Stimulated activated CD4-positive, alpha-beta T cell treated with anti-CD3 and anti-CD28 coated beads, TNF-alpha, amount 100 ng/mL, for 1 hour (primary cell): ENCODE data around the gene PTBP2.

ENCODE experiments used
- DNase-seq, 3 donors: peaks; one replicate each; pipeline ENCODE4 v3.0.0-alpha.2; 2020; ENCODE audit warnings: low read depth in 3 of 3, low spot score in 1 of 3

PTBP2 gene, protein sequence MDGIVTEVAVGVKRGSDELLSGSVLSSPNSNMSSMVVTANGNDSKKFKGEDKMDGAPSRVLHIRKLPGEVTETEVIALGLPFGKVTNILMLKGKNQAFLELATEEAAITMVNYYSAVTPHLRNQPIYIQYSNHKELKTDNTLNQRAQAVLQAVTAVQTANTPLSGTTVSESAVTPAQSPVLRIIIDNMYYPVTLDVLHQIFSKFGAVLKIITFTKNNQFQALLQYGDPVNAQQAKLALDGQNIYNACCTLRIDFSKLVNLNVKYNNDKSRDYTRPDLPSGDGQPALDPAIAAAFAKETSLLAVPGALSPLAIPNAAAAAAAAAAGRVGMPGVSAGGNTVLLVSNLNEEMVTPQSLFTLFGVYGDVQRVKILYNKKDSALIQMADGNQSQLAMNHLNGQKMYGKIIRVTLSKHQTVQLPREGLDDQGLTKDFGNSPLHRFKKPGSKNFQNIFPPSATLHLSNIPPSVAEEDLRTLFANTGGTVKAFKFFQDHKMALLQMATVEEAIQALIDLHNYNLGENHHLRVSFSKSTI

DNA sequence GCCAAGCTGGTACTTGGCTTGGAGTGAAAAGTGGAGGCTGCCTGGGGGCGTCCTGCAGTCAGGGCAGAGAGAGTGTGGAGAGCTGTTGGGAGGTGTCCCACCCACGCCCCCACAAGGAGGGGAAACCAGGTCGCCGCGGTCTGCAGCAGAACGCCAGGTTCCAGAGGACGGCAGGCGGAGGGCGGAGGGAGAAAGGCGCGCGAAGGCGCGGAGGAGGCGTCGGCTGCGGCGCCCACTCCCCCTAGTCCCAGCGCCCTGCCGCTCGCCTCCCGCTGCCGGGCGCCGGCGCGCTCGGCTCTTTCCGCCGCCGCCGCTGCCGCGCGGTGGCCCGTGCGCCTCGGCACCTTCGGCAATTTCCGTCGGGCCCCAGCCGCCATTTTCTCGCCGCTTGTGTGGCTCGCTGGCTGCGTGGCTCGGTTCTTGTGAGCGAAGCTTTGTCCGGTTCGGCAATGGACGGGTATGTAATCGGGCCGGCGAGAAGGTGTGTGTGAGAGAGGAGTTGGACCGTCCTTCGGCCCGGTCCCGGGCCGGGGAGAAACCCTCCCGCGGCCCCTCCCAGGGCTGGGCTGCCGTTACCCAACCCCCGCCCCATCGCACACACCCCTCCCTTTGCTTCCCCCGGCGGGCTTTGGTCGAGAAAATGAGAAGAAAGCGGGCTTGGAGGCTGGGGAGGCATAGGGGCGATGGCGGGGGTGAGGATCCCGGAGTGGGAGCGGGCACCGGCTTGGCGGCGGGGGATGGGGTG is at the start of gene PTBP2:
Gene PTBP2, plus strand, starts transcription at position 369 of the 745 bp plus-strand sequence. Its CDS starts 81 bp downstream, at position 450.
- DNase-seq: peak; percentile 29 to 74 (median 59)

DNA sequence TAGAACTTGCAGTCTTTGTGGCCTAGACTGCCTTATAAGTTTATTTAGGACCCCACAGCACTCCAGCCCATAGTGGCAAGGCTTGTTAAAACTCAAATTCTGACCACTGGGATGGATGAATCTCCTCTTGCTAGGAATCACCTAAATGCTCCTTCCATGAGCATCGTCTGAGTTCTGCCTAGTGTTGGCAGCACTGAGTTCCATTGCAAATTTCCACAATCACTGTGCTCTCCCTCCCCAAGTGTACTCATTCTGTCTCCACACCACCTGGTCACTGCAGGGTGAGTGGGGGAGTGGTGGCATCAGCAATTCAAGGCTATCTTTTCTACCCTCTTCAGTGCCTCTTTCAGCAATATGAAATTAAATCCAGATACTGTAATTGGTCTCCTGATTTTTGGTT is 46.7 kb upstream of the PTBP2 start:
- DNase-seq: no peak

DNA sequence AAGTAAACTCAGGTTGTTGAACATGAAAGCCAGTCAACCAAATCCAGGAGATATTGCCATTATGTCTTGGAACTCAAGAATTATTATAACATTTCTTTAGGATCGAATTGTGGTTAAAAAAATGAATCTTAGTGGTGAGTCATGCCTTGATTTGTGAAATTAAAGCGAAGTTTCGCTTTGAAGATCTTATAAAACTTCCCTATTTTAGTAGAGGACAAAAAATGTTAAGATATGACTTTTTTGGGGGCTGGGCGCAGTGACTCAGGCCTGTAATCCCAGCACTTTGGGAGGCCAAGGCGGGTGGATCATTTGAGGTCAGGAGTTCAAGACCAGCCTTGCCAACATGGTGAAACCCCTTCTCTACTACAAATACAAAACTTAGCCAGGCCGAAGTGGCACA is 39.5 kb upstream of the PTBP2 start:
- DNase-seq: no peak

DNA sequence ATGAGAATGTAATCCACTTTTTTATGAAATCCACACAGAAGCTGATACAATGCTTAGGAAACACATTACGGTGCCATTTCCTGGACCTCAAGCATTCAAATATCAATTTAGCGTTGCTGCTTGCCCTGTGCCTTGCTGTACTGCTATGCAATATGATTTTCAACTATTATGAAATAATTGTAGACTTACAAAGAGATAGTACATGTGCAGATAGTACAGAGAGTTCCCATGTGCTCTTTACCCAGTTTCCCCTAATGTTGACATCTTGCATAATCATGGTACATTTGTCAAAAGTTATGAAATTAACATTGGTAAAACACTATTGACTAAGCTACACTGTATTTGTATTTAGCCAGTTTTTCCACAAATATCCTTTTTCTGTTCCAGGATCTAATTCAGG is 37.7 kb upstream of the PTBP2 start:
- DNase-seq: no peak

DNA sequence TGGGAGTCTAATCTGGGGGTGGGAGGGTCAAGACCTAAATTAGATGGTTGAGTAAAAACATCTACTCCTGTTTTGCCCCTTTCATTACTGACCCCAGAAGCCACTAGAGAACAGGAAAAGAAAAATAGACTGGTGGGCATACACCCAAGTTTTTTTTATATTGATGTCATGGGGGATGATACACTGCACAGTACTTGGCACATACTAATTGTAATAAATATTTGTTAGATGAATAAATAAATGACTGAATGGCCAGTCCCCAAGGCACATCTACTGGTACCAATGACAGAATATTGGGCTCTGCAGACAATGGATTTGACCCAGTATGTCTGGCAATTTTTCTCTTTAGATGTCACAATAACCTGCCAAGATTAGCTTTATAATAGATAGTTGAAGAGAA is 36.8 kb upstream of the PTBP2 start:
- DNase-seq: no peak

DNA sequence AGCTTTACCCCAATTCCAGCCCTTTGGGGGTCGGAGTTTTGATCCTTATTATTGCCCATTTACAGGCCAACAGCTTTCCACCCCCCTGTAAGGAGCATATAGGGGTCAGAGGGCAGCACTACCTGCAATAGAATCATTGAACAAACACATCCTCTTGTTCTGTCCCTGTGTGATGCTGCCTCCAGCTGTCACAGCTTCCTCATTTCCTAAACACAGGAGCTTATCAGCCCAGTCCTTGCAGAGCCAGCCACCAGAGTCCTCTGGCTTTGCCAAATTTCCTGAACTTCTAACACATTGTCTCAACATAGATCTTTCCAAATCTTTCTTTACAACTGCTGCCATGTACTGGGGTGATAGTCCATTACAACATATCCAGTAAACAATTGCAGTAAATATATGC is 32.8 kb upstream of the PTBP2 start:
- no peak for DNase-seq

DNA sequence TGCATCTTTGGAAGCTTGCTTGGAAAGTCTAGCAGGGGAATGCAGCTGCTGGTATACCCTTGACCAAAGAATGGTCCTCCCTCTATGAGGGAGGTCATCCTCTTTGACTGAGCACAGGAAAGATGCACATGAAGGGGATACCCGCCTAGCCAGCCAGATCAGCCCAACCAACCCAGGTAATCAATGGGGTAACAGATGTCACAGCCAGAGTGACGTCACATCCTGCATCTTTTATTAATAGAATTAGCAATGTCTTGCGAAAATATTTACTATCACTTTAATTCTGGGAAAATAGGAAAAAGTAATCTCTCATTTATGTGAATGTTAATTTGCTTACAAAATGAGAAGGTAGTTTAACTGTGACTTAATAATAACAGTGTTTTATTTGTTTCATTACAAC is 25.6 kb upstream of the PTBP2 start:
- no peak for DNase-seq

DNA sequence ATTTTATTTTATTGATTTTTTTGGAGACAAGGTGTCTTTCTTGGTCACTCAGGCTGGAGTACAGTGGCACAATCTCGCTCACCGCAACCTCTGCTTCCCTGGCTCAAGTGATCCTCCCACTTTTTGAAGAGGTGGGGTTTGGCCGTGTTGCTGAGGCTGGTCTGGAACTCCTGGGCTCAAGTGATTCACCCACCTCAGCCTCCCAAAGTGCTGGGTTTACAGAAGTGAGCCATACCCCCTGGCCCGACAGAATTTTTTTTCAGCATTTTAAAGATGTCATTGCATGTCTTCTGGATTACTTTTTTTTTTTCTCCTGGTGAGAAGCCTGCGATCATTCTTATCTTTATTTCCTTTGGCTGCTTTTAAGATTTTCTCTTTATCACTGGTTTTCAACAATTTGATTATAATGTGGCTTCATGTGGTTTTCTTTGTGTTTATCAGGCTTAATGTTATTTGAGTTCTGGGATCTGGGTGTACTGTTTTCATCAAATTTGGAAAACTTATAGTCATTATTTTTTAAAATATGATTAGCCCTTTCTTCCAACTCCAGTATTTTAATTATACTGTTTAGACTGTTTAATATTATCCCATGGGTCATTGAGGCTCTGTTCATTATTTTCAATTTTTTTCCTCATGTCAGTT is 23.1 kb upstream of the PTBP2 start:
- DNase-seq: no peak

DNA sequence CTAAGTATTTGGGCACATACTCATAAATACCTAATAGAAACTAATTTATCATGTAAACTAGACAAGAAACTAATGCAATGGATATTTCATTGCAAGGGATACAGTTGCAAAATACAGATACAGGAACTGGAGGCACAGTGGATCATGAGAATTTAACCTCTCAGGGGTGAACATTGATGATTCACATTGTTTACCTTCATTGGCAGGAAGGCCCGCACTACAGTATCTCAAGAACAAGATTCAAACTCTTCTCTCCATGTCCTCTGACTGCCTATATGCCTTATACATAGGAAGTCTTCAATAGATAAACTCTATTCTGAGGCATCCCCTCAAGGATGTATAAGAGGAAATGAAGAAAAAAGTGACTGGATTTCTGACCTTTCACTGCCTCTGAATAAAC is 18.4 kb upstream of the PTBP2 start:
- no peak for DNase-seq

DNA sequence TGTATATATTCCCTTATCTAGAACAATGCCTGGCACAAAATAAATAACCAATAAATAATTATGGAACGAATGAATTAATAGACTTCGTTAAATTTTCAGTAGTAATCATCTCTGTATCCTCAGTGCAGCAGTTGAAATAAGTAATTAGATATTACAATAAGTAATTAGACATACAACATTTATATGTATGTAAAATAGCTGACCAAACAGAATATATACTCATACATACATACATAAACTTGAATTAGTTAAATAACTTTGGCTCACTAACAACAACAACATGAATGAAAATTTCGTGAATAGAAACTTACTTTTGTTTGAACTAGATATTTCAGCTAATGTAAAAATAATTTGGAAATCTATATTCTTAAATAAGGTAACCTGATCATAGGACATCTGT is 14.6 kb upstream of the PTBP2 start:
- DNase-seq: no peak

DNA sequence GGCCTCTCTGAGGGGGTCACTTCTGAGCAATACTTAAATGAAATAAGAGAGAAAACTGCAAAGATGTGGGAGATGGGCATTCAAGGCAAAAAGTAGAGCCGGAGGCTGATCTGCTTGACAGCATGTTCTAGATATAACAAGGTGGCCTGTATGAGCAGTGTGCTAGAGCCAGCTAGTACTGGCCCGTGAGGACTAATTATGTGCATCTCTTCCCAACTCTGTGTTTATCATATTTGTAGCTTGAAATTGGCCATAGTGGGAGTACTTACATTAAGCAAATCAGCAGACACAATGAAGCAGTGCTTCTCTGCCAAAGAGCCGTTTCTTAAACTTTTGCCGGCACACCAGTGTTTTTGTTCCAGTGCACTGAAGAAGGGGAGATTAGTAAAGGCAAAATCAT is 13.1 kb upstream of the PTBP2 start:
- no peak for DNase-seq

DNA sequence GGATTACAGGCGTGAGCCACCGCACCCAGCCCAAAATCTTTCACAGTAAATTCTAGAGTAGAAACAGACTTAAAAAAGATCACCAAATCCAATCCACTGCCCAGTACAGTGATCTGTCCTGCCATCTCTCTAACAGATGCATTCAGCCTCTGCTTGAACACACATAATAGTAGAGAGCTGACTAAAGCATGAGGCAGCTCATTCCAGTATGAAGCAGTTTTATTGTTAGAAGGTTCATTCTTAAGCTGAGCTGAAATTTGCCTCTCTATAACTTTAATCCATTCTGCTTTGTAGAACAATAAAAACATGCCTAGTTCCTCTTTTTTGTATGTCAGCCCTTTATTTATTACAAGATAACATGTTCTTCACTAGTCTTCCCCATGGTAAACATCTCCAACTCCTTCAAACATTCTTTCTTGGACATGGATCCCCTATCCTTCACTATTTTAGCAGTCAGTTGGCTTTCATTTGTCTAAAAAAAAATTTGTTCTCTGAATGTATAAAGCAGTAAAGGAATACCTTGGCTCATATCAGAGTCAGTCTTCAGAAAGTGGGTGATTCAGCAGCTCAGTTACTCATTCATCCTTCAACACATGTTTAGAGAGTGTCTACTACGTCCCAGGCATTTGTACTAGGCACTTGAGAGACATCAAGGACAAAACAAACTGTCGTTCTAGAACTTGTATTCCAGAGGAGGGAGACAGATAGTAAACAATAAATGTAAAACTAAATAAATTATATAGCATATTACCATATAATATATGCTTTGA is 10.7 kb upstream of the PTBP2 start:
- no peak for DNase-seq

DNA sequence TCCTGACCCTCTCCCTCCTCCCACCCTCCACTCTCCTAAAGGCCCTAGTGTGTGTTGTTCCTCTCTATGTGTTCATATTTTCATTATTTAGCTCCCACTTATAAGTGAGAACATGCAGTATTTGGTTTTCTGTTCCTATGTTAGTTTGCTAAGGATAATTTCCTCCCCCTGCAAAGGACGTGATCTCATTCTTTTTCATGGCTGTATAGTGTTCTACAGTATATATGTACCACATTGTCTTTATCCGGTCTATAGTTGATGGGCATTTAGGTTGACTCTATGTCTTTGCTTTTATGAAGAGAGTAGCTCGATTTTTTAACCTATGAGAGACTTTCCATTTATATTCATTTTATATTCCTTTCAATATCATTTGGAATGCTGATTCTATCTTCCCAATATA is 7.9 kb upstream of the PTBP2 start:
- DNase-seq: no peak

DNA sequence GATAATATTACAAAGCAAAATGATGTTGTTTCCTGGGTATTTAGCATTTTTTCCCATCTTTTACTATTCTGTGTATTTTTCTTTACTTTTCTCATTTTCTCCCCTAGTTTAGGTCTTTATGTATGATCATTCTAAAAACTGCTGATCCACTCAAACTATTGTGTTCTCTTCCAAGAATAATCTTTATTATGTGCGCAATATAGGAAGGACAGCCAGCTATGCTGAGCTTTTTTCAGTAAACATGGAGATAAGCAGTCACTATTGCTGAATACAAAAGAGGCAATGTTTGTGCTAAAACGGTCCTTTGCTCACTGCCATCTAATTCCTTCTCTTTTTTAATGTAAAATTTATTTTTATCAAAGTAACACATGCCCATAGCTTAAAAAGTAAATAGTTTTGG is 6.7 kb upstream of the PTBP2 start:
- no peak for DNase-seq

DNA sequence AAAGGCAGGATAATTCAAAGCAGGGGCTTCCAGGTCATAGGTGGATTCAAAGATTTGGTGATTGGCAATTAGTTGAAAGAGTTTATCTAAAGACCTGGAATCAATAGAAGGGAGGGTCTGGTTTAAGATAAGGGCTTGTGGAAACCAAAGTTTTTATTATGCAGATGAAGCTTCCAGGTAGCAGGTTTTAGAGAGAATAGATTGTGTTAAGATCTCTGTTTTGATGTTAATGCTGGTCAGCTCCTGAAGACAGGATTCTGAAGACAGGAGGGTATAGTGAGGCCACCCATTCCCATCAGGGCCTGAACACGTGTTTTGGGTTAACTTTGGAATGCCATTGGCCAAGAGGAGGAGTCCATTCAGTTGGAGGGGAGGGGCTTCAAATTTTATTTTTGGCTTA is 6.1 kb upstream of the PTBP2 start:
- DNase-seq: no peak

DNA sequence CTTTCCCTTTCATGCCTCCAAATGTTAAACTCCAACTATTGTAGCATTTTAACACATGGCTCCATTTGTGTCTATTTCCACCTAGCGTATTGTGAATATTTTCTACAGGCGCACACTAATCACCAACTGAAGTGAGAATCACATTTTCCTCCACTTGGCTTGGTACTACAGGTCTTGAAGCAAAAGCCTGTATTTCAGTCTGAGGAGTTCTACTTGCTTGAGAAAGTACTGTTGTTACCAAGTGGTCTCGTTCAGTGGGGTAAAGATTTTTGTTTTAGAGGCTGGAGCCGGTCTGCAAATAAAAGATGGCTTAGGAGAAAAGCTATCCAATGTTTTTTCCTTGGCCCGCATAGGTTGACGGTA is 550 bp upstream of the PTBP2 start:
- no peak for DNase-seq

DNA sequence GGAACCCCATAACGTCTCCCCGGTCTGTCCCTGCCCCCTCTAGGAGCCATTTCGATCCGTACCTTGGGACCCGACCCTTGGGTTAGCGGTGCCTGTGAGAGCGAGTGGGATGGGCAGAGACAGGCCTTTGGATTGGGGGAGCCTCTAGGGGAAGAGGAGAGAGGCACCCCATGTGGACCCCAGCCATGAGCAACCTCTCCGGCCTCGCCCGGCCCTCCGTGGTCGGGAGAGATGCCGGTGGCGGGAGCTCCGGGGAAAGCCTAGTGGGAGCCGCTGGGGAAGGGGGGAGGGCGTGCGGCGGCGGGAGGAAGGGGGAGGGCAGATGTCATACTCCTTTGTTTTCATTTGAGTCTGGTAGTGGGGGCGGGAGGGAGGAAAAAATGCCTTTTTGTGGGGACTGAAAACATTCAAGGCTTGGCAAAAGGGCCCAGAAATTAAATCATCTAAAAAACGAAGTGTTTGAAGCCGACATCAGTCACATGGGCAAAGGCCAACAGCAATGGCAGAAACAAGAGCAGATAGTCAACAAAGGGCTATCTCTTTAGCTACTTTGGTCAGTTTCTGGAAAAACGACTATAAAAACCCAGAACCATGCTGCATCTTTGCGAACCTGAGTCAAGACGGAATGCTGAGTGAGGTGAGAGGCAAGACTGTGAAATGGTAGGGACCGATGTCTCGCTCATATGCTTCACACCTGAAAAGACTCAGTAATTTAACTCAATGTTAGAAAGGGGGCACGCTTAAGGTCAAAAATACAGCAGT is 758 bp downstream of the PTBP2 start:
- DNase-seq: peak in 1 of 3 donors; percentile 13

DNA sequence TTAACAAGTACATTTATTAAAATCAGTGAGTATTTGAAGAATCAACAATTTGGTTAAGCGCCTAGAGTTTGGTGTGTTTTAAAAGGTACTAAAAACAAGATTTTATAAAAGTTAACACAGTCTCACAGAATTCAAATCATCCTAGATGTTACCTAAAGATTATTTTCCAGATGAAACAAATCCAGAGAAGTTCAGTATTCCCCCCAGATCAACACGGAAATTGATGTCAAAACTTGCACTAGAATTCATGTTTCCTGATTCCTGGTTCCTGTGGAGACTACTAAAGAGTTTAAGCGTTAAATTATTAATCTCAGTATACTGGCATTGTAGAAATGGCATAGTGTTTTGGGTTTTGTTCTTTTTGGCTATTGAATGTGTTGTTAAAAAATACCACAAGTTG is 1.4 kb downstream of the PTBP2 start:
- DNase-seq: no peak

DNA sequence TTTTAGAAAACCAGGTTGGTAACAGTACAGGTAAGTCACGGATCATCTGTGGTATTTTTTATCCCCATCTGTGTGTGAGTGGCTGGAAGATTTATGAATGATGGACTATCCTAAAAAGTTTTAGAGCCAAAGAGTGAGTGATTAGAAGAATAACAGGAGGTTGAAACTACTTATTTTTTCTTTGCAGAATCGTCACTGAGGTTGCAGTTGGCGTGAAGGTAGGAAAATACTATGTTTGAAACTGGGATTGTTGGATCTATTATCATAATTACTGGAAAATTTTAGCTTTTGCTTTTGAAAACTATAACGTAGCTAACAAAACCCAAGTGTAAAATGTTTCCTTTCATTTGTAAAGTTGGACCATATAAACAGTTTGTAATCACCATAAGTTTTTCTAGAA is 1.8 kb downstream of the PTBP2 start:
- no peak for DNase-seq

DNA sequence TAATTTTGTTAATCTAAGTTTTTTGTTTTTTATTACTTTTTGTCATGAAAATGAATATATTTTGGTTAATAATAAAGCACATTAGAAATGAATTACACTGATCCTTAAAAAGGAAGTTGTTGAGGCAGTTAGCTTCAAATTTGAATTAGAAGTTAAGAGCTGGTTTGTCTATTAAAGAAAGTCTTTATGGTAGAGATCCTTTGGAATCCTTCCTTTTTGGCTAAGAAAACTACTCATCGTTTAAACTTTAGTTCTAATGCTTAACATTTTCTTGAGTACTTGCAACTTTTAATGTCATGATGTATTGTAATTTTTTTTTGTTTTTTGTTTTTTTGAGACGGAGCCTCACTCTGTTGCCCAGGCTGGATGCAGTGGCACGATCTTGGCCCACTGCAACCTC is 2.4 kb downstream of the PTBP2 start:
- DNase-seq: no peak

DNA sequence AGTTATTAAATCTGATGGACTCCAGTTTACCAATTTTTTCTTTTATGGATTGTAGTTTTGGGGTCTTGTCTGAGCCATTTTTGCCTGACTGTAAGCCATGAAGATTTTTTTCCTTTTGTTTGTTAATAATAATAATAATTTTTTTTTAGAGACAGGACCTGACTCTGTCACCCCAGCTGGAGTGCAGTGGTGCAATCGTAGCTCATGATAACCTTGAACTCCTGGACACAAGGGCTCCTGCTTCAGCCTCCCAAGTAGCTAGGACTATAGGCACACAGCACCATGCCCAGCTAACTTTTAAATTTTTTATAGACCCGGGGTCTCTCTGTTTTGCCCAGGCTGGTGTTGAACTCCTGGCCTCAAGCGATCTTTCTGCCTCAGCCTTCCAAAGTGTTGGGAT is 6.3 kb downstream of the PTBP2 start:
- no peak for DNase-seq
